Neuronal stem cell (in vitro differentiated cells): Measurements from ENCODE around the gene ART3.
A peak's percentile ranks its signal among the peaks of the same experiment; 100 is the strongest.

Source experiments
- DNase-seq: peaks from one replicate; pipeline ENCODE4 v3.0.0-alpha.2; 2013; ENCODE audit warnings: low spot score
- H2AFZ ChIP-seq: one replicate; pipeline ENCODE4 v1.6.1; 2013; ENCODE audit warnings: mild to moderate bottlenecking, low read length, inconsistent platforms
- H2AK5ac ChIP-seq: 2 replicates; pipeline ENCODE4 v1.6.1; 2013; ENCODE audit warnings: low read depth, mild to moderate bottlenecking, inconsistent platforms, low read length, moderate library complexity, mixed read lengths
- H2BK120ac ChIP-seq: 2 replicates; pipeline ENCODE4 v1.6.1; 2013; ENCODE audit warnings: low read depth, mild to moderate bottlenecking, inconsistent platforms, low read length, moderate library complexity, mixed read lengths
- H2BK12ac ChIP-seq: one replicate; pipeline ENCODE4 v1.6.1; 2013; ENCODE audit warnings: low read length, inconsistent platforms
- H2BK15ac ChIP-seq: 2 replicates; pipeline ENCODE4 v1.6.1; 2013; ENCODE audit warnings: mild to moderate bottlenecking, low read length, inconsistent platforms, mixed read lengths
- H2BK5ac ChIP-seq: one replicate; pipeline ENCODE4 v1.6.1; 2013; ENCODE audit warnings: inconsistent platforms, mild to moderate bottlenecking, low read length, moderate library complexity
- H3K14ac ChIP-seq: one replicate; pipeline ENCODE4 v1.6.1; 2013; ENCODE audit warnings: low read length, inconsistent platforms
- H3K18ac ChIP-seq: 2 replicates; pipeline ENCODE4 v1.6.1; 2013; ENCODE audit warnings: low read length, inconsistent platforms
- H3K23ac ChIP-seq: 2 replicates; pipeline ENCODE4 v1.6.1; 2013; ENCODE audit warnings: low read depth, mild to moderate bottlenecking, mixed read lengths, low read length, inconsistent platforms; ENCODE audit not compliant: poor library complexity
- H3K27ac ChIP-seq: replicated peaks from 3 replicates; pipeline ENCODE4 v1.5.1; 2013; ENCODE audit warnings: low read length, inconsistent platforms
- H3K27me3 ChIP-seq, 3 experiments: 2 replicates each; pipeline ENCODE4 v1.6.1; 2013; ENCODE audit warnings: low read length in 3 of 3, mild to moderate bottlenecking in 2 of 3, inconsistent platforms in 1 of 3, low read depth in 1 of 3, mixed read lengths in 1 of 3, moderate library complexity in 1 of 3; ENCODE audit not compliant: control insufficient read depth in 3 of 3, insufficient read depth in 3 of 3
- H3K36me3 ChIP-seq, 2 donors: replicated peaks in 1 of 2; 2 replicates each; pipeline ENCODE4 v1.6.1; 2013; ENCODE audit warnings: low read length in 2 of 2; ENCODE audit not compliant: control insufficient read depth in 2 of 2, insufficient read depth in 2 of 2
- H3K4ac ChIP-seq: 2 replicates; pipeline ENCODE4 v1.6.1; 2013; ENCODE audit warnings: inconsistent platforms, mild to moderate bottlenecking, low read length, moderate library complexity
- H3K4me1 ChIP-seq, 2 donors: 1 replicate in 1 of 2; 2 replicates in 1 of 2; pipeline ENCODE4 v1.6.1; 2013; ENCODE audit warnings: low read length in 2 of 2, low read depth in 1 of 2; ENCODE audit not compliant: control insufficient read depth in 2 of 2, insufficient read depth in 1 of 2
- H3K4me2 ChIP-seq: one replicate; pipeline ENCODE4 v1.6.1; 2013; ENCODE audit warnings: mild to moderate bottlenecking, low read length, inconsistent platforms; ENCODE audit not compliant: insufficient read depth, poor library complexity, severe bottlenecking
- H3K4me3 ChIP-seq, 2 donors: 2 replicates each; pipeline ENCODE4 v1.5.1; 2013; ENCODE audit warnings: low read length in 2 of 2, mild to moderate bottlenecking in 2 of 2, inconsistent platforms in 1 of 2, moderate library complexity in 1 of 2
- H3K79me1 ChIP-seq: one replicate; pipeline ENCODE4 v1.6.1; 2013; ENCODE audit warnings: low read depth, mild to moderate bottlenecking, inconsistent platforms, low read length, moderate library complexity
- H3K9ac ChIP-seq: one replicate; pipeline ENCODE4 v1.6.1; 2013; ENCODE audit warnings: mild to moderate bottlenecking, low read depth, low read length, inconsistent platforms; ENCODE audit not compliant: poor library complexity
- H3K9me3 ChIP-seq, 2 donors: replicated peaks in 1 of 2; 2 replicates each; pipeline versions ENCODE3 to v1.6.1; 2013; ENCODE audit warnings: low read length in 2 of 2, mild to moderate bottlenecking in 2 of 2, inconsistent platforms in 1 of 2, low read depth in 1 of 2, mixed read lengths in 1 of 2, moderate library complexity in 1 of 2; ENCODE audit not compliant: control insufficient read depth in 2 of 2, insufficient read depth in 1 of 2
- H4K8ac ChIP-seq: one replicate; pipeline ENCODE4 v1.6.1; 2013; ENCODE audit warnings: low read depth, mild to moderate bottlenecking, inconsistent platforms, low read length, moderate library complexity
- H4K91ac ChIP-seq: one replicate; pipeline ENCODE4 v1.6.1; 2013; ENCODE audit warnings: low read length, low read depth, mild to moderate bottlenecking, inconsistent platforms; ENCODE audit not compliant: poor library complexity
- WGBS, 2 donors: extraction: QIAGEN DNeasy Blood & Tissue Kit; methylation state at CpG; one replicate each; pipeline ENCODE4 v1.1.7; 2013; ENCODE audit warnings: missing lambda C conversion rate in 2 of 2, mixed read lengths in 1 of 2; ENCODE audit not compliant: insufficient read length in 2 of 2, insufficient replicate concordance in 1 of 2; ENCODE audit errors: extremely low coverage in 2 of 2; 5-methylcytosine and 5-hydroxymethylcytosine counted together

ART3 gene

DNA sequence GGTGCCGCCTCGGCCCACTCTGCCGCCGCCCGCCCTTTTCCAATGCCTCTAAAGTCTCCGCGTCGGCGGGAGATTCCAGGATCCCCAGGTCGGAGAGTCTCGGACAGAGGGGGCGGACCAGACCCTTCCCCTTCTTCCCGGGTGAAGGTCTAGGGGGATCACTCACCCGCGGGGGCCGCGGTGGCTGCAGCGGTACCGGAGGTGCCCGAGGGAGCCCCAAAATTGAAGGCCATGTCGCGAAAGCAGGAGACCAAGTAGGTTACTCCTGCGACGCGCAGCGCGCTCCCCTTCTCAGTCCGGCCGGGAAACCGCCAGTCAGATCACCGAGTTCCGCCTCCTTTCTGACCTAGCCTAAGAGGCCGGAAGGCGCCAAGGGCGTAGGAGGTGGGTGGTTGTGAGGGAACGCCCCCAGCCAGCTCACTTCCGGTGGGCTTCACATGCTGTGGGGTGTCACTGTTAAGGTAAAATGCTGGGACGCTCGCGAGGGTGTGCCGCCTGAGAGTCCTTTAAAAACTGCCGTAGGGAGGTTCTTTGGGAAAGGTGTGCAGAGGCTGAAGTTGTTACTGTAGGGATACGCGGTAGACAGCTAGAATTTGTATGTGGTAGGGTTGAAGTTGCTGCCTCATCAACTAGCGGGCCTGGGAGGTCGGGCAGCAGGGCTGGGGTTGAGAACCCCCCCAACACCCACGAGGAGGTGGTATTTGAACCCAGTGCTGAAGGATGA is 73.8 kb downstream of the ART3 start, which contains the start of gene NUP54:
NUP54 (minus strand) TSS at position 256 of the 724 bp plus-strand sequence; CDS start at position 233, 23 bp downstream.
- peak within 1 kb of the TSS; percentile 95 for H3K27ac ChIP-seq
- peaks cover 3 to 22% of the 10 kb centered on the region in 2 donors for H3K36me3 ChIP-seq
- H4K91ac ChIP-seq, result peak within 1 kb of the TSS; percentile 81
- DNase-seq, result peak; percentile 92
- H3K4me3 ChIP-seq, result peak within 1 kb of the TSS; percentile 85 to 98
- H3K4me2 ChIP-seq, result peak within 1 kb of the TSS; percentile 87
- H3K9me3 ChIP-seq, result no peaks in the 10 kb centered on the region
- peak within 1 kb of the TSS; percentile 47 for H2BK120ac ChIP-seq
- H2AK5ac ChIP-seq, result peak within 1 kb of the TSS; percentile 75
- H3K27me3 ChIP-seq, result no peaks in the 10 kb centered on the region
- H3K9ac ChIP-seq, result peak within 1 kb of the TSS; percentile 88
- peak within 1 kb of the TSS; percentile 49 for H2BK15ac ChIP-seq
- H3K4me1 ChIP-seq, result peaks cover 0 to 10% of the 10 kb centered on the region in 2 donors
- H3K18ac ChIP-seq, result peak within 1 kb of the TSS; percentile 97
- peak within 1 kb of the TSS; percentile 98 for H3K23ac ChIP-seq
- WGBS, 2 donors, result no CpG with 5 or more reads among the region's 47 CpGs
- H3K14ac ChIP-seq, result peak within 1 kb of the TSS; percentile 75
- peak within 1 kb of the TSS; percentile 89 for H2AFZ ChIP-seq
- H4K8ac ChIP-seq, result peak within 1 kb of the TSS; percentile 53
- H2BK5ac ChIP-seq, result peak within 1 kb of the TSS; percentile 95
- peak within 1 kb of the TSS; percentile 41 for H2BK12ac ChIP-seq
- H3K79me1 ChIP-seq, result peaks cover 10% of the 10 kb centered on the region
- H3K4ac ChIP-seq, result no peak within 1 kb of the TSS

DNA sequence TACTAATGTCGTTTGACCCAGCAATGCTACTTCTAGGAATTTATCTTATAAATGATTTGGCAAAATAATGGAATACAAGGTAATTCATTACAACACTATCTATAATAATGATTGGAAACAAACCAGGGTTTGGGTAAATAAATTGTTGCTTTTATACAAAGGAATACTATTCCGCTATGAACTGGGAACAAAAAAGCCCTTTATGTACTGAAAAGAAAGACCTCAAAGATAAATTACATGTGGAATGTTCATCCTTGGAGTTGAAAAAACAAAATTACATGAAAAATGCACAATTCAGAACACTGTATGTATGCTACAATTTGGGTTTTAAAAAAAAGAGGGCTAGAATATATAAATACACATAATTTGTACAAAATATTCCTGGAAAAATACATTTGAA is 78.8 kb downstream of the ART3 start:
- Histone ChIP-seq H3K27ac (no peak overlapping the region), H2BK12ac (no peak overlapping the region), H4K91ac (no peak overlapping the region), H2AK5ac (no peak overlapping the region), H3K4me2 (no peak overlapping the region), H2BK5ac (no peak overlapping the region), H3K14ac (no peak overlapping the region), H3K79me1 (peaks cover 4% of the 10 kb centered on the region), H3K18ac (no peak overlapping the region), H3K4ac (no peak overlapping the region), H2BK120ac (no peak overlapping the region), H3K4me3 (no peak overlapping the region), H3K4me1 (no peaks in the 10 kb centered on the region), H3K27me3 (no peaks in the 10 kb centered on the region), H3K9me3 (no peaks in the 10 kb centered on the region), H3K23ac (no peak overlapping the region), H2BK15ac (no peak overlapping the region), H3K9ac (no peak overlapping the region), H4K8ac (no peak overlapping the region), H3K36me3 (peaks cover 0 to under 1% of the 10 kb centered on the region in 2 donors), H2AFZ (no peak overlapping the region)
- WGBS, 2 donors, result no CpG with 5 or more reads among the region's 2 CpGs
- no peak for DNase-seq

DNA sequence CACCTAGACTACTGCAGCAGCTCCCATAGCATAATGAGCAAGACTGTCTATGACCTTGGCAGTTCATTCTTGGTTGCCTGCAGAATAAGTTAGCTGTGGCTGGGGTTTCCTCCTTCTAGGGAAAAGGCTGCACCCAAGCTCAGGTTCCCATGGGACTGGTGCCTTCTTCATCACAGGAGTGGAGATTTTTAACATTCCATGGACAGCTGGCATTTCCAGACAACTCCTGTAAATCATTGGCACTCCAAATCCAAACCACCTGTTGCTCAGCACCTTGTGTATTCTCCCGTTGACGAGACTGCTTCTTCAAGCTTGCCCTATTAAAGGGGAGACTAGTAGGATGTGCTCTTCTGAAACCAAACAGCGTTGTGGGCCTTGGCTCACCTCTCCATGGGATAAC is 81.5 kb downstream of the ART3 start:
- Histone ChIP-seq H3K79me1 (no peaks in the 10 kb centered on the region), H2AFZ (no peak overlapping the region), H4K91ac (no peak overlapping the region), H3K18ac (no peak overlapping the region), H2BK12ac (no peak overlapping the region), H2BK15ac (no peak overlapping the region), H4K8ac (no peak overlapping the region), H3K4me1 (no peaks in the 10 kb centered on the region), H3K27me3 (no peaks in the 10 kb centered on the region), H3K4ac (no peak overlapping the region), H2BK5ac (no peak overlapping the region), H3K14ac (no peak overlapping the region), H2AK5ac (no peak overlapping the region), H3K9ac (no peak overlapping the region), H3K4me2 (no peak overlapping the region), H2BK120ac (no peak overlapping the region), H3K27ac (no peak overlapping the region), H3K9me3 (no peaks in the 10 kb centered on the region), H3K36me3 (peaks cover 0 to 23% of the 10 kb centered on the region in 2 donors), H3K23ac (no peak overlapping the region), H3K4me3 (no peak overlapping the region)
- no CpG with 5 or more reads among the region's 3 CpGs for WGBS, 2 donors
- DNase-seq, result no peak

DNA sequence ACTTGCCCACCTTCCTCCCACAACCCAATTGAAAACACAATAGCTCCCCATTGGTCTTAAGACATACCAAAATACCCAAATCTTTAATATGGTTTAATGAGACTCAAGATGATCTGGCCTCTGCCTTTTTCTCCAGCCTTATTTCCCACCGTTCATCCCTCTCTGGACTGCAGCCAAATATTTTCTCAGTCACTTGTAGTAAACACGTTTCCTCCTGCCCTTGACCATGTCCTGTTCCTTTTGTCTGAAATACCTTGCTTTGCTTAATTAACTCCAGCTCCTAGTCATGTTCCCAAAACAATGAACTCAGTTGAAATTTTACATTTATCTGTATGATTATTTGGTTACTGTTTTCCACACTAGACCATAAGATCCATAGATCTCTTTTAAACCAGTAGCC is 82.1 kb downstream of the ART3 start:
- H3K36me3 ChIP-seq, result peaks cover 3 to 29% of the 10 kb centered on the region in 2 donors
- no peak overlapping the region for H2BK12ac ChIP-seq
- H3K9ac ChIP-seq, result no peak overlapping the region
- no peak overlapping the region for H2BK120ac ChIP-seq
- H2BK5ac ChIP-seq, result no peak overlapping the region
- no peak overlapping the region for H3K27ac ChIP-seq
- no peak overlapping the region for H2AFZ ChIP-seq
- H2BK15ac ChIP-seq, result no peak overlapping the region
- WGBS, 2 donors, result no CpG with 5 or more reads among the region's 2 CpGs
- H3K4me3 ChIP-seq, result no peak overlapping the region
- H3K18ac ChIP-seq, result no peak overlapping the region
- no peak overlapping the region for H2AK5ac ChIP-seq
- no peak overlapping the region for H4K91ac ChIP-seq
- no peak overlapping the region for H3K4me2 ChIP-seq
- H3K4ac ChIP-seq, result no peak overlapping the region
- no peaks in the 10 kb centered on the region for H3K4me1 ChIP-seq
- no peaks in the 10 kb centered on the region for H3K27me3 ChIP-seq
- no peaks in the 10 kb centered on the region for H3K79me1 ChIP-seq
- no peak overlapping the region for H4K8ac ChIP-seq
- no peak overlapping the region for H3K23ac ChIP-seq
- no peak for DNase-seq
- no peak overlapping the region for H3K14ac ChIP-seq
- no peaks in the 10 kb centered on the region for H3K9me3 ChIP-seq
